ENCODE data around the gene SLC4A5. TPM values are rescaled to one million over a fixed set of nuclear protein-coding genes. Genes with fewer than 3 reads are reported as not detected.

The SLC4A5 gene
- total and polyA plus RNA-seq, 8 donors, result 0.12 to 4.8 (median 0.58) TPM; not detected in 1

- Histone ChIP-seq H3K9me3 (no peaks in the 10 kb centered on the region), H3K4me3 (no peak overlapping the region), H3K27ac (no peak overlapping the region), H3K4me1 (peaks cover 0 to 12% (median 0%) of the 10 kb centered on the region in 4 donors), H3K27me3 (no peaks in the 10 kb centered on the region), H3K36me3 (peaks cover 0 to 14% (median 10%) of the 10 kb centered on the region in 4 donors)
- no peak for DNase-seq
- no peak for TF ChIP-seq CTCF (IDR thresholded peaks at IDR 0.05)
- TF ChIP-seq POLR2A (IDR thresholded peaks at IDR 0.05), result no peak
- TF ChIP-seq EP300 (IDR thresholded peaks at IDR 0.05), result no peak
- no peak for TF ChIP-seq POLR2AphosphoS5 (IDR thresholded peaks at IDR 0.05)
- intact Hi-C loops (cut with DNase I; ENCODE audit: low total_unique reads), result no loop called here
These were observed 30.3 kb downstream of the SLC4A5 start for GRCh38 chr2:74312913-74313312.

GRCh38 chr2:74307720-74308119 is 35.5 kb downstream of the SLC4A5 start:
- intact Hi-C loops (cut with DNase I; ENCODE audit: low total_unique reads), result no loop called here
- 82 to 92% (median 88%) methylated on average over 8 of the region's 8 CpGs for WGBS, 5 donors
- no peak for TF ChIP-seq POLR2AphosphoS5 (IDR thresholded peaks at IDR 0.05)

GRCh38 chr2:74304332-74305148 is 38.7 kb downstream of the SLC4A5 start:
- no peaks in the 10 kb centered on the region for H3K27me3 ChIP-seq
- TF ChIP-seq CTCF (IDR thresholded peaks at IDR 0.05) (no peak), POLR2AphosphoS5 (IDR thresholded peaks at IDR 0.05) (no peak)
- H3K27ac ChIP-seq, result no peak overlapping the region
- H3K9me3 ChIP-seq, result no peaks in the 10 kb centered on the region
- no peak for DNase-seq
- no peak overlapping the region for H3K4me3 ChIP-seq
- intact Hi-C loops (cut with DNase I; ENCODE audit: low total_unique reads), result no loop called here
- H3K36me3 ChIP-seq, result peaks cover 0 to 11% (median 4%) of the 10 kb centered on the region in 4 donors
- no peaks in the 10 kb centered on the region for H3K4me1 ChIP-seq
- WGBS, 5 donors, result 67 to 77% (median 75%) methylated on average over 7 of the region's 7 CpGs

More at GRCh38 chr2:74307720-74308119, 35.5 kb downstream of the SLC4A5 start:
- Histone ChIP-seq H3K36me3 (peaks cover 0 to 9% (median 4%) of the 10 kb centered on the region in 4 donors), H3K9me3 (no peaks in the 10 kb centered on the region), H3K27ac (no peak overlapping the region), H3K4me1 (no peaks in the 10 kb centered on the region), H3K4me3 (no peak overlapping the region), H3K27me3 (no peaks in the 10 kb centered on the region)
- DNase-seq, result no peak

GRCh38 chr2:74302865-74303264 is 40.4 kb downstream of the SLC4A5 start:
- Histone ChIP-seq H3K36me3 (peaks cover 0 to 15% (median 4%) of the 10 kb centered on the region in 4 donors), H3K9me3 (peaks cover 0 to 6% (median 3%) of the 10 kb centered on the region in 4 donors), H3K27me3 (no peaks in the 10 kb centered on the region), H3K27ac (no peak overlapping the region), H3K4me1 (no peaks in the 10 kb centered on the region), H3K4me3 (no peak overlapping the region)
- no peak for DNase-seq
- intact Hi-C loops (cut with DNase I; ENCODE audit: low total_unique reads), result no loop called here
- TF ChIP-seq POLR2AphosphoS5 (IDR thresholded peaks at IDR 0.05), result no peak
- no peak for TF ChIP-seq POLR2A (IDR thresholded peaks at IDR 0.05)
- no peak for TF ChIP-seq CTCF (IDR thresholded peaks at IDR 0.05)
- no peak for TF ChIP-seq EP300 (IDR thresholded peaks at IDR 0.05)
- 67 to 95% (median 86%) methylated on average over 2 of the region's 2 CpGs for WGBS, 5 donors

- H3K4me1 ChIP-seq, result no peaks in the 10 kb centered on the region
- intact Hi-C loops (cut with DNase I; ENCODE audit: low total_unique reads), result no loop called here
- no peak for TF ChIP-seq EP300 (IDR thresholded peaks at IDR 0.05)
- TF ChIP-seq POLR2A (IDR thresholded peaks at IDR 0.05), result no peak
- no peak for TF ChIP-seq POLR2AphosphoS5 (IDR thresholded peaks at IDR 0.05)
- TF ChIP-seq CTCF (IDR thresholded peaks at IDR 0.05), result no peak
- DNase-seq, result no peak
- no peak overlapping the region for H3K4me3 ChIP-seq
- H3K36me3 ChIP-seq, result peaks cover 0 to 15% (median 4%) of the 10 kb centered on the region in 4 donors
- WGBS, 5 donors, result 94 to 100% (median 97%) methylated on average over 1 of the region's 1 CpG
- H3K9me3 ChIP-seq, result peaks cover 0 to 6% (median 3%) of the 10 kb centered on the region in 4 donors
- no peaks in the 10 kb centered on the region for H3K27me3 ChIP-seq
- H3K27ac ChIP-seq, result no peak overlapping the region
These were observed 42.0 kb downstream of the SLC4A5 start for GRCh38 chr2:74301262-74301661.
